ENCODE results near the gene SMG9. TPM values are rescaled to one million over a fixed set of nuclear protein-coding genes. Genes with fewer than 3 reads are reported as not detected.
"Not testable (repeated sequence)": the region's sequence is repeated elsewhere in the genome, so short reads cannot be mapped to it uniquely, and the experiment has no call there.

SMG9 gene
- total RNA-seq, 5 donors from 2014 or later (not counting 1 experiment from before 2014, with no cell fraction given) = 50.3 to 64.3 (median 56.8) TPM

GRCh38 chr19:43764684-43765083 is 9.9 kb upstream of the SMG9 start:
- CTCF ChIA-PET = interaction anchor here (0.9 to 1.5 kb wide), 5 partner anchors 10 to 96 kb away, joined by 3 to 5 read pairs (median 3); partner anchors contain the start of gene SMG9 (in 1 of the 2)
- Histone ChIP-seq H3K27ac (ENCODE audit: low read length) (peak overlapping the region; percentile 83), H3K36me3 (ENCODE audit: control insufficient read depth in 2 of 2, extremely low read depth in 1 of 2, insufficient read depth in 1 of 2, low read length in 1 of 2) (peaks cover 4 to 20% of the 10 kb centered on the region in 2 donors), H3K4me1 (ENCODE audit: control insufficient read depth in 1 of 2, extremely low read depth in 1 of 2, insufficient read depth in 2 of 2, low read length in 2 of 2) (peaks cover 7 to 47% of the 10 kb centered on the region in 2 experiments)
- POLR2A ChIA-PET = interaction anchor here in 1 of 2 donors (0.6 kb wide), 1 partner anchor 11 kb away, joined by 3 read pairs; no protein-coding TSS in a partner anchor
- ATAC-seq (replicated peaks in 1 of 4); H3K27me3 Mint-ChIP-seq; H3K9me3 Mint-ChIP-seq; H3K9me3 ChIP-seq; DNase-seq; H3K36me3 Mint-ChIP-seq; H3K27me3 ChIP-seq (replicated peaks in 1 of 2; ENCODE audit: control insufficient read depth in 2 of 2, extremely low read depth in 1 of 2, insufficient read depth in 2 of 2, low read length in 1 of 2); H3K4me3 ChIP-seq (ENCODE audit: control insufficient read depth in 1 of 2, extremely low read depth in 1 of 2, low read length in 1 of 2): not testable (repeated sequence)
- peaks cover 30 to 50% (median 48%) of the 10 kb centered on the region in 3 donors for H3K4me1 Mint-ChIP-seq
- H3K27ac Mint-ChIP-seq = peak overlapping the region; percentile 90 to 91
- 82% methylated on average over 8 of the region's 8 CpGs for WGBS (ENCODE audit: insufficient coverage)
- peak overlapping the region in 1 of 3 donors; percentile 57 for H3K4me3 Mint-ChIP-seq

- Mint-ChIP-seq H3K9me3 (no peaks in the 10 kb centered on the region), H3K27ac (peak overlapping the region; percentile 69), H3K36me3 (no peaks in the 10 kb centered on the region), H3K4me1 (peaks cover 30 to 53% (median 48%) of the 10 kb centered on the region in 3 donors), H3K27me3 (no peaks in the 10 kb centered on the region), H3K4me3 (no peak overlapping the region)
- ATAC-seq (replicated peaks in 1 of 4) (no peak), DNase-seq (no peak)
- peaks cover 7 to 47% of the 10 kb centered on the region in 2 experiments for H3K4me1 ChIP-seq (ENCODE audit: control insufficient read depth in 1 of 2, extremely low read depth in 1 of 2, insufficient read depth in 2 of 2, low read length in 2 of 2)
- H3K36me3 ChIP-seq (ENCODE audit: control insufficient read depth in 2 of 2, extremely low read depth in 1 of 2, insufficient read depth in 1 of 2, low read length in 1 of 2) = peaks cover 4 to 8% of the 10 kb centered on the region in 2 donors
- 86% methylated on average over 1 of the region's 3 CpGs for WGBS (ENCODE audit: insufficient coverage)
- POLR2A ChIA-PET = no interaction called here
- CTCF ChIA-PET = no interaction called here
- no peaks in the 10 kb centered on the region for H3K27me3 ChIP-seq (replicated peaks in 1 of 2; ENCODE audit: control insufficient read depth in 2 of 2, extremely low read depth in 1 of 2, insufficient read depth in 2 of 2, low read length in 1 of 2)
- H3K4me3 ChIP-seq (ENCODE audit: control insufficient read depth in 1 of 2, extremely low read depth in 1 of 2, low read length in 1 of 2) = no peak overlapping the region
- no peaks in the 10 kb centered on the region for H3K9me3 ChIP-seq
- no peak overlapping the region for H3K27ac ChIP-seq (ENCODE audit: low read length)
Observed at GRCh38 chr19:43763473-43763939, 8.7 kb upstream of the SMG9 start.

DNA sequence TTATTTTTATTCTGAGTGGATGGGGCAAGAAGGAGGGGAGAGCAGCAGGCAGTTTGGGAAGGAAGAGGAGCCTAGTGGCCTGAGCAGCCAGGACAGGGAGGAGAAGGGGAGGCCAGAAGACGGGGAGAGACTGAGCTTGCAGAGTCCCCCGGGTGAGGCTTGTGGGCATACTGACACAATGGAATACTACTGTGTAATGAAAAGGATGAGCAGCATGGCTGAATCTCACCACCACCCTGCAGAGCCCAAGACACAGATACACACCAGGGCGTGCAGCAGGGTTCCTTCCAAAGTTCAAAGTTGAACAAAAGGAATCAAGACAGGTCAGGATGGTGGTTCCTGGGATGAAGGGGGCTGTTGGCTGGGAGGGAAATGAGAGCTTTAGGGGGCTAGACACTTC is 8.1 kb upstream of the SMG9 start:
- peaks cover 7 to 47% of the 10 kb centered on the region in 2 experiments for H3K4me1 ChIP-seq (ENCODE audit: control insufficient read depth in 1 of 2, extremely low read depth in 1 of 2, insufficient read depth in 2 of 2, low read length in 2 of 2)
- no peak overlapping the region for H3K4me3 ChIP-seq (ENCODE audit: control insufficient read depth in 1 of 2, extremely low read depth in 1 of 2, low read length in 1 of 2)
- Mint-ChIP-seq H3K27me3 (no peaks in the 10 kb centered on the region), H3K36me3 (no peaks in the 10 kb centered on the region), H3K27ac (peak overlapping the region; percentile 9 to 69), H3K4me3 (no peak overlapping the region), H3K9me3 (no peaks in the 10 kb centered on the region), H3K4me1 (peaks cover 30 to 51% (median 48%) of the 10 kb centered on the region in 3 donors)
- no peak overlapping the region for H3K27ac ChIP-seq (ENCODE audit: low read length)
- DNase-seq (no peak), ATAC-seq (replicated peaks in 1 of 4) (no peak)
- WGBS (ENCODE audit: insufficient coverage) = no CpG with 5 or more reads among the region's 3 CpGs
- ChIA-PET POLR2A (no interaction called here), CTCF (interaction anchor here in 1 of 2 donors (1.6 kb wide), 1 partner anchor 17 kb away, joined by 4 read pairs; no protein-coding TSS in a partner anchor)
- no peaks in the 10 kb centered on the region for H3K9me3 ChIP-seq
- H3K36me3 ChIP-seq (ENCODE audit: control insufficient read depth in 2 of 2, extremely low read depth in 1 of 2, insufficient read depth in 1 of 2, low read length in 1 of 2) = peaks cover 4 to 6% of the 10 kb centered on the region in 2 donors
- H3K27me3 ChIP-seq (replicated peaks in 1 of 2; ENCODE audit: control insufficient read depth in 2 of 2, extremely low read depth in 1 of 2, insufficient read depth in 2 of 2, low read length in 1 of 2) = no peaks in the 10 kb centered on the region

DNA sequence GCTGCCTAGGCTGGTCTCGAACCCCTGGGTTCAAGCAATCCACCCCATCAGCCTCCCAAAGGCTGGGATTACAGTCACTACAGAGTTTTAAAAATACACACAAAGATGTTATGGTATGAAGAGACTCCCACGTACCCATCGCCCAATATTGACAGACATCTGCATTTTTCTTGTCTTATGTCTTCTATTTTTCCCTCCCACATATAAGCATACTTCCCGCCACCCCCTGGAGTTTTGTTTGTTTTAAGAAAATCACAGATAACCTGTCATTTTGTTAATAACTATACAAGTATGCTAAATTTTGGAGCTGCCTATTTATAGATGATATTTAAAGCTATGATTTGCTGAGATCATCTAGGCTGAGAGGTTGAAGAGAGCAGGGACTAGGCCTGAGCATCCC is 6.2 kb upstream of the SMG9 start:
- ChIA-PET CTCF (interaction anchor here in 1 of 2 donors (1.0 kb wide), 1 partner anchor 16 kb away, joined by 3 read pairs; no protein-coding TSS in a partner anchor), POLR2A (no interaction called here)
- Mint-ChIP-seq H3K27me3 (no peaks in the 10 kb centered on the region), H3K9me3 (no peaks in the 10 kb centered on the region), H3K36me3 (no peaks in the 10 kb centered on the region), H3K27ac (no peak overlapping the region), H3K4me3 (no peak overlapping the region), H3K4me1 (peaks cover 24 to 44% (median 41%) of the 10 kb centered on the region in 3 donors)
- Histone ChIP-seq H3K27me3 (replicated peaks in 1 of 2; ENCODE audit: control insufficient read depth in 2 of 2, extremely low read depth in 1 of 2, insufficient read depth in 2 of 2, low read length in 1 of 2) (no peaks in the 10 kb centered on the region), H3K4me3 (ENCODE audit: control insufficient read depth in 1 of 2, extremely low read depth in 1 of 2, low read length in 1 of 2) (no peak overlapping the region), H3K27ac (ENCODE audit: low read length) (no peak overlapping the region), H3K4me1 (ENCODE audit: control insufficient read depth in 1 of 2, extremely low read depth in 1 of 2, insufficient read depth in 2 of 2, low read length in 2 of 2) (peaks cover 1 to 33% of the 10 kb centered on the region in 2 experiments), H3K9me3 (no peaks in the 10 kb centered on the region), H3K36me3 (ENCODE audit: control insufficient read depth in 2 of 2, extremely low read depth in 1 of 2, insufficient read depth in 1 of 2, low read length in 1 of 2) (no peaks in the 10 kb centered on the region)
- WGBS (ENCODE audit: insufficient coverage) = no CpG with 5 or more reads among the region's 4 CpGs
- ATAC-seq (replicated peaks in 1 of 4) = no peak
- no peak for DNase-seq

GRCh38 chr19:43759515-43759914 is 4.8 kb upstream of the SMG9 start:
- ChIA-PET CTCF (no interaction called here), POLR2A (no interaction called here)
- no peak overlapping the region for H3K4me3 Mint-ChIP-seq
- Histone ChIP-seq H3K27ac (ENCODE audit: low read length) (no peak overlapping the region), H3K27me3 (replicated peaks in 1 of 2; ENCODE audit: control insufficient read depth in 2 of 2, extremely low read depth in 1 of 2, insufficient read depth in 2 of 2, low read length in 1 of 2) (no peaks in the 10 kb centered on the region), H3K9me3 (no peaks in the 10 kb centered on the region), H3K4me1 (ENCODE audit: control insufficient read depth in 1 of 2, extremely low read depth in 1 of 2, insufficient read depth in 2 of 2, low read length in 2 of 2) (peaks cover 0 to 29% of the 10 kb centered on the region in 2 experiments), H3K4me3 (ENCODE audit: control insufficient read depth in 1 of 2, extremely low read depth in 1 of 2, low read length in 1 of 2) (no peak overlapping the region), H3K36me3 (ENCODE audit: control insufficient read depth in 2 of 2, extremely low read depth in 1 of 2, insufficient read depth in 1 of 2, low read length in 1 of 2) (no peaks in the 10 kb centered on the region)
- H3K9me3 Mint-ChIP-seq = no peaks in the 10 kb centered on the region
- H3K4me1 Mint-ChIP-seq = peaks cover 18 to 41% (median 38%) of the 10 kb centered on the region in 3 donors
- H3K36me3 Mint-ChIP-seq = no peaks in the 10 kb centered on the region
- no peak for DNase-seq
- 92% methylated on average over 4 of the region's 5 CpGs for WGBS (ENCODE audit: insufficient coverage)
- H3K27ac Mint-ChIP-seq = no peak overlapping the region
- no peaks in the 10 kb centered on the region for H3K27me3 Mint-ChIP-seq
- no peak for ATAC-seq (replicated peaks in 1 of 4)

DNA sequence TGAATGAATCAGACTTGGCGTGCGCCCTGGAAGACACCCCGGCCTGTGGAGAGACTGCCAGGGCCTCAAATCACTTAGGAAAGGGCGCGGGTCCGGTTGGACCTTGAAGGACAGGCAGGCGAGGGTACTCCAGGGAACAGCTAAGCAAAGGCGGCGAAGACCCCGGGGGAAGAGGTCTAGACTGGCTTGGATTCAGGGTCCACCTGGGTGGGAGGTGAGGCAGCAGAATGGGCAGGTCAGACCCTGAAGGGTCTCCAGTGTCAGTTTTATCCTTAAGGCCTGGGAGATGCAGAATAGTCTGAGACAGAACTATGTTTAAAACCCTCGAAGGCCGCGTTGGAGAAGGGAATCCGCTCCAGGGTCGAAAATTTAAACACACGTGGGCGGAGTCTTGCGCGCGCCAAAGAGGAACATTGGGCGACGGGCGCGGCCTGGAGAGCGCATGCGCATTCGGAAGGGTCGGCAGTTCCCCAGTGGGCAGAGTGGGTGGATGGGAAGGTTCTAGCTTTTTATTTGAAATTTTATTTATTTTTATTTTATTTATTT is 567 bp upstream of the SMG9 start:
- no peaks in the 10 kb centered on the region for H3K9me3 ChIP-seq
- DNase-seq = peak; percentile 41 to 86 (median 65)
- H3K27ac Mint-ChIP-seq = peak overlapping the region; percentile 97 to 98
- no peaks in the 10 kb centered on the region for H3K27me3 Mint-ChIP-seq
- WGBS (ENCODE audit: insufficient coverage) = 0% methylated on average over 19 of the region's 28 CpGs
- H3K27ac ChIP-seq (ENCODE audit: low read length) = peak overlapping the region; percentile 95
- peak; percentile 20 to 37 (median 26) for ATAC-seq (replicated peaks in 1 of 4)
- peaks cover 38 to 54% (median 40%) of the 10 kb centered on the region in 3 donors for H3K4me1 Mint-ChIP-seq
- no peaks in the 10 kb centered on the region for H3K9me3 Mint-ChIP-seq
- ChIA-PET POLR2A (interaction anchor here (0.6 to 1.0 kb wide), 3 partner anchors 227 to 297 kb away, joined by 3 to 5 read pairs (median 4); no protein-coding TSS in a partner anchor), CTCF (interaction anchor here (0.6 to 2.3 kb wide), 8 partner anchors 9 to 200 kb away, joined by 3 to 13 read pairs (median 4); no protein-coding TSS in a partner anchor)
- H3K27me3 ChIP-seq (replicated peaks in 1 of 2; ENCODE audit: control insufficient read depth in 2 of 2, extremely low read depth in 1 of 2, insufficient read depth in 2 of 2, low read length in 1 of 2) = no peaks in the 10 kb centered on the region
- H3K4me3 ChIP-seq (ENCODE audit: control insufficient read depth in 1 of 2, extremely low read depth in 1 of 2, low read length in 1 of 2) = peak overlapping the region; percentile 75 to 91
- peaks cover 10% of the 10 kb centered on the region for H3K36me3 Mint-ChIP-seq
- peak overlapping the region; percentile 94 to 98 (median 98) for H3K4me3 Mint-ChIP-seq
- peaks cover 2 to 35% of the 10 kb centered on the region in 2 experiments for H3K4me1 ChIP-seq (ENCODE audit: control insufficient read depth in 1 of 2, extremely low read depth in 1 of 2, insufficient read depth in 2 of 2, low read length in 2 of 2)
- H3K36me3 ChIP-seq (ENCODE audit: control insufficient read depth in 2 of 2, extremely low read depth in 1 of 2, insufficient read depth in 1 of 2, low read length in 1 of 2) = peaks cover 8 to 10% of the 10 kb centered on the region in 2 donors
